Osteoblast (primary cell): ENCODE measurements around the gene MGRN1. TPM values are rescaled to one million over a fixed set of nuclear protein-coding genes. Genes with fewer than 3 reads are reported as not detected.

Experiments
- DNase-seq: peaks from one replicate; pipeline ENCODE4 v3.0.0; 2011; ENCODE audit warnings: low spot score, mixed read lengths; ENCODE audit not compliant: insufficient read length; ENCODE audit errors: missing footprints
- H2AFZ ChIP-seq: 2 replicates; pipeline ENCODE4 v1.6.0; 2011; ENCODE audit warnings: mild to moderate bottlenecking, low read length
- H3K27ac ChIP-seq: 2 replicates; pipeline ENCODE4 v1.5.1; 2011; ENCODE audit warnings: mild to moderate bottlenecking, low read depth, low read length, moderate library complexity
- H3K27me3 ChIP-seq: 2 replicates; pipeline ENCODE4 v1.6.0; 2012; ENCODE audit warnings: mild to moderate bottlenecking, control low read depth, inconsistent platforms, low read length, moderate library complexity; ENCODE audit not compliant: insufficient read depth
- H3K36me3 ChIP-seq: 2 replicates; pipeline ENCODE4 v1.5.1; 2011; ENCODE audit warnings: mild to moderate bottlenecking, low read length, control low read depth, moderate library complexity; ENCODE audit not compliant: insufficient read depth
- H3K4me1 ChIP-seq: 2 replicates; pipeline ENCODE4 v1.5.1; 2011; ENCODE audit warnings: mild to moderate bottlenecking, low read length, control low read depth, moderate library complexity; ENCODE audit not compliant: insufficient read depth
- H3K4me2 ChIP-seq: 2 replicates; pipeline ENCODE4 v1.6.0; 2011; ENCODE audit warnings: mild to moderate bottlenecking, low read length; ENCODE audit not compliant: insufficient read depth
- H3K4me3 ChIP-seq: fragments of 200-600 bp; sonication (generic); 3 replicates; pipeline ENCODE4 v1.5.1; 2012; ENCODE audit warnings: mild to moderate bottlenecking, low read length, inconsistent platforms; ENCODE audit not compliant: insufficient read depth
- H3K79me2 ChIP-seq: 2 replicates; pipeline ENCODE4 v1.6.0; 2012; ENCODE audit warnings: mild to moderate bottlenecking, low read length, control low read depth, inconsistent platforms; ENCODE audit not compliant: insufficient read depth
- H3K9me3 ChIP-seq: 2 replicates; pipeline ENCODE4 v1.5.1; 2011; ENCODE audit warnings: low read depth, low read length, control low read depth
- H4K20me1 ChIP-seq: 2 replicates; pipeline ENCODE4 v1.6.0; 2012; ENCODE audit warnings: mild to moderate bottlenecking, low read length, control low read depth; ENCODE audit not compliant: insufficient read depth
- CTCF ChIP-seq: IDR thresholded peaks from 2 replicates; pipeline ENCODE4 v1.5.1; 2011; ENCODE audit warnings: mild to moderate bottlenecking, low read depth, low read length, moderate library complexity; ENCODE audit errors: extremely low read depth
- total RNA-seq: library from RNA; depleted of rRNA; stranded (reverse); fragments of >200 nt; gene quantifications from 2 replicates; pipeline ENCODE4 v1.2.3, GENCODE V29; 2012

The MGRN1 gene
- total RNA-seq, 1 donor, result 46.7 TPM

GRCh38 chr16:4617880-4618279 is 6.7 kb upstream of the MGRN1 start:
- H3K27me3 ChIP-seq, result no peaks in the 10 kb centered on the region
- H3K27ac ChIP-seq, result no peak overlapping the region
- TF ChIP-seq CTCF, result no peak
- H3K79me2 ChIP-seq, result peaks cover 16% of the 10 kb centered on the region
- no peaks in the 10 kb centered on the region for H3K36me3 ChIP-seq
- peak; percentile 29 for DNase-seq
- H3K4me1 ChIP-seq, result peaks cover 24% of the 10 kb centered on the region
- no peak overlapping the region for H3K4me3 ChIP-seq
- H4K20me1 ChIP-seq, result peaks cover 10% of the 10 kb centered on the region
- H2AFZ ChIP-seq, result no peak overlapping the region
- H3K4me2 ChIP-seq, result no peak overlapping the region
- H3K9me3 ChIP-seq, result no peaks in the 10 kb centered on the region

- Histone ChIP-seq H3K79me2 (peaks cover 7% of the 10 kb centered on the region), H3K36me3 (no peaks in the 10 kb centered on the region), H3K4me2 (no peak overlapping the region), H4K20me1 (peaks cover under 1% of the 10 kb centered on the region), H3K4me3 (no peak overlapping the region), H3K27ac (no peak overlapping the region), H3K27me3 (no peaks in the 10 kb centered on the region), H2AFZ (no peak overlapping the region), H3K4me1 (peaks cover 15% of the 10 kb centered on the region), H3K9me3 (no peaks in the 10 kb centered on the region)
- no peak for TF ChIP-seq CTCF
- DNase-seq, result peak; percentile 47
Measured at GRCh38 chr16:4618645-4619418, 5.8 kb upstream of the MGRN1 start.

- H3K36me3 ChIP-seq, result no peaks in the 10 kb centered on the region
- peaks cover 37% of the 10 kb centered on the region for H3K79me2 ChIP-seq
- peaks cover 10% of the 10 kb centered on the region for H3K4me1 ChIP-seq
- no peak for TF ChIP-seq CTCF
- no peak overlapping the region for H3K4me3 ChIP-seq
- H3K9me3 ChIP-seq, result no peaks in the 10 kb centered on the region
- H4K20me1 ChIP-seq, result peaks cover 20% of the 10 kb centered on the region
- no peaks in the 10 kb centered on the region for H3K27me3 ChIP-seq
- no peak overlapping the region for H3K27ac ChIP-seq
- H3K4me2 ChIP-seq, result no peak overlapping the region
- DNase-seq, result peak; percentile 19
- H2AFZ ChIP-seq, result no peak overlapping the region
Measured at GRCh38 chr16:4623593-4623992, 1.0 kb upstream of the MGRN1 start.

- DNase-seq, result peak; percentile 95
- TF ChIP-seq CTCF, result no peak
- peaks cover 51% of the 10 kb centered on the region for H3K79me2 ChIP-seq
Measured at GRCh38 chr16:4624827-4625559, 367 bp downstream of the MGRN1 start.

More at GRCh38 chr16:4624827-4625559, 367 bp downstream of the MGRN1 start:
- Histone ChIP-seq H3K4me3 (peak overlapping the region; percentile 75), H3K4me1 (peaks cover 10% of the 10 kb centered on the region), H3K4me2 (peak overlapping the region; percentile 96), H3K36me3 (no peaks in the 10 kb centered on the region), H3K9me3 (no peaks in the 10 kb centered on the region), H3K27me3 (no peaks in the 10 kb centered on the region), H4K20me1 (peaks cover 22% of the 10 kb centered on the region), H3K27ac (peak overlapping the region; percentile 90), H2AFZ (peak overlapping the region; percentile 61)
